Activated CD4-positive, alpha-beta T cell treated with anti-CD3 and anti-CD28 coated beads, Interleukin-2, amount 50 U/mL, for 48 hours (primary cell): ENCODE data around the gene MCM3AP.
"Not testable (repeated sequence)": the region's sequence is repeated elsewhere in the genome, so short reads cannot be mapped to it uniquely, and the experiment has no call there.

Experiments used
- DNase-seq, 2 experiments: peaks; one replicate each; pipeline ENCODE4 v3.0.0-alpha.2; 2020

MCM3AP gene

DNA sequence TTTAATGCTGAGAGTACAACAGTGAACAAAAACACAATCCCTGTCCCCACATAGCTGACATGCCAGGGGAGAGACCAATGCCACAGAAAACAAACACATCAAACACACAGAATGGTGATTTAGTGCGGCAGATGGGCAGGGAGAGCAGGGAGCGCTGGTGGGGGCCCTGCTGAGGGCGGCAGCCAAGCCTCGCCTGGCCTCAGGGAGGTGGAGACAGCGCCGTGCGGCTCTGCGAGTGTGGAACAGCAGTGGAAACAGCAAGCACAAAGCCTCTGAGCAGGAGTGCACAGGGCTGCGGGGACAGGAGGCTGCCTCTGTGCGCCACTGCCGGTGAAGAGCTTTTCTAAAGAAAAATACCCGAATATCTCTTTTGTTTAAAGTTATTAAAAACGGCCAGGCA lies 17.0 kb downstream of the MCM3AP start:
- no peak for DNase-seq

DNA sequence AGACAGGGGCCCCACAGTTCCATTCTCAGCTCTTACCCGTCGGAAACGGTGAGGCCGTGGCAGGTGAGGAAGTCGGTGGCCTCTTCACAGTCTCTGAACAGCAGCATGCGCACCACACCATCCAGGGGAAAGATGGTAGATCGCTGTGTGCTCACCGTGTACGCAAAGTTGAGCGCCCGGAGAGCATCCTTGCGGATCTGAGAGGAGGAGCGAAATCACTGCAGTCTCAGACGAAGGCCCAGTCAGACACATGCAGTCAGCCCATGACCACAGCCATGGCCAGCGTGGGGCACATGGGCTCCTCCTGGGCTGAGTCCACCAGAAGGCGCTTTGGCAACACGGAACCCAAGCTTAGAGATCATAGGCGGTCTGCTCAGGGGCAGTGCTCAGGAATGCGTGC lies 18.5 kb downstream of the MCM3AP start:
- DNase-seq: no peak

DNA sequence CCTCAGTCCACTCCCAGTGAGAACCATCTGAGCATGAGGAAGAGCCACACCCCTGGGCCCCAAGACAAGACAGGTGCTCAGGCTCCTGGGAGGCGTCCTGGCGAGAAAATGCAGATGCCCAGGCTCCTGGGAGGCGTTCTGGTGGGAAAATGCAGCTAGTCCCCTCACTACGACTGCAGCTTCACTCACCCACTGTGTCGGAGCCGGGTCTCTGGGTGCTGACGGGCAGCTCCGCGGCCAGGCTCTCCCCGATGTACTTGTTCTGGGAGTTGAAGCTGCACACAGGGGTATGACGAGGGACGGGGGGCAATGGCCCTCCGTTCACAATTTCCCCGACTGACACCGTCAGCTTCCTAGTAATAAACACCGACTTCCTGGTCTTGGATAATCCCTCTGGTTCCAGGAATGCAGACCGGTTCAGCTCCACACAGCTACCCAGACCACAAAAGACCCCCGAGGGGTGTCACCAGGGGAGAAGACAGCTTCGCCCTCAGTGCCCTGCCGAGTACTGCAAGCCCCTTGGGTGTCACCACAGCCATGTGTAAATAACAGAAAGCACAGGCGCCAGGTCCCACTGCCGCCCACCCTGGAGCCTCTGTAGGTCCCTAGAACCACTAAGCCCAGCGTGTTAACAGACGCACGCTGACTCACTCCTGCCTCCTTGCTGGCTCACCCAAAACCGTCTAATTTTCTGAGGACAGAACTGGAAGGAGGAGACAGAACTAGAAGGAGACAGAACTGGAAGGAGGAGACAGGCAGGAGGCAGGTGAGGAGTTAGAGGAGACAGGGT lies 19.5 kb downstream of the MCM3AP start:
- no peak for DNase-seq

DNA sequence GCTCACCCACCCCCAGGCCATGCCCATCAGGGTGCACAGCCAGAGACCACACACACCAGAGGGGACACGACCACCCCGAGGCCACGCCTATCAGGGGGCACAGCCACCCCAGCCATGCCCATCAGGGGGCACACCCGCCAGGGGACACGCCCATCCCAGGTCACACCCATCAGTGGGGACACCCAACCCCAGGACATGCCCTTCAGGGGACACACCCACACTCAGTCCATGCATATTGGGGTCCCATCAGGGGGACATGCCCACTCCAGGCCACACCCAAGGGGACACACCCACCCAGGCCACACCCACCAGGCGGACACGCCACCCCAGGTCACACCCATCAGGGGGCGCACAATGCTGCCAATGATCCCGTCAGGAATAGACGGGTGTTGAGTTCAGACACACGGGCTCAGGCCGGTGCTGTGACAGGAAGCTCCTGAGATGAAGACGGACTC lies 20.7 kb downstream of the MCM3AP start:
- DNase-seq: peak in 1 of 2 experiments; percentile 20

DNA sequence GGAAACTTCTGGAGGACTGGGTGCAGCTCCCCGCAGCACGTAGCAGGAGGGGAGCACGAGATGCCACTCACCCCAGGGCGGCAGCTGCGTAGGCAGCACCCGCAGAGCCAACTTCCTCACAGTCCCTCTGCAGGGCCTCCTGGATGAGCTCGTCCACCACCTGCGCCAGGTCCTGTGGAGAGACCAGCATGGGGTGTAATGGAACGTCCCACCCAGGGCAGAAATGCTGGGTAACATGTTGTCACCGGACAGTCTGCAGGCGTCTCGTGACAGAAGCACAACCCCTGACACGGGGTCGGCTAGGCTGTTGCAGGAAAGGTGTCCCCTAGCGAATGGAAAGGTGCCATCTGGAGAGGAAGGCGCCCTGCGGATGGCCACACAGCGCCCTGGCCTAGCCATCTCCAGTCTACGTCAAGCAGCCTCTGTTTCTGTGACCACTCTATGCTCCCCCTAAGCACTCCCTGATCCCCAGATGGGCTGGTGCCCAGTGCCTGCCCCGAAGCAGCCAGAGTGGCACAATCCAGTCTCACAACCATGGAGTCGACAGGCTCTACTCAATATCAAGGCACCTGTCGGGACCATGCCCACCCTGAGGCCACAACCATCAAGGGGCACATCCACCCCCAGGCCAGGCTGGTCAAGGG lies 21.2 kb downstream of the MCM3AP start:
- no peak for DNase-seq

DNA sequence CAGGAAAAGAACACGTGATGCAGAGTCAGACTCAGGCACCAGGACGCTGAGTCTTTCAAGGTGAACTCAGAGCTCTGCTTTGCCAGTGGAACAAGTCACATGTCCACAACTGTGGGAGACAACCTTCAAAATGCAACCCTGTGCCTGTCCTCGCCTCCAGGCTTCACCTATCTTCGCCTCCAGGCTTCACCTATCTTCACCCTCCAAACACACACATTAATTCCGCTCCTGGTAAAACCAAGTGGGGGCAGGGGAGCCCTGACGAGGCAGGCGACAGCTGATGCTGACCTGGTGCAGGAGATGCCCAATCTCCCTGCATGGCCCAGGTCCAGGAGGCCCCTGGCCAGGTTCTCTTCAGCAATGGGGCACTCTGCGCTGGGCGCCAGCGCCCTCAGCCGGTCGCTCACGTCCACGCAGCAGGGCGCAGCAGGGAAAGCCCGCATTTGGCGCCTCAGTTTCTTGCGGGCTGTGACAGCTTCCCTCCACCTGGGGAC lies 28.9 kb downstream of the MCM3AP start:
- DNase-seq: no peak

DNA sequence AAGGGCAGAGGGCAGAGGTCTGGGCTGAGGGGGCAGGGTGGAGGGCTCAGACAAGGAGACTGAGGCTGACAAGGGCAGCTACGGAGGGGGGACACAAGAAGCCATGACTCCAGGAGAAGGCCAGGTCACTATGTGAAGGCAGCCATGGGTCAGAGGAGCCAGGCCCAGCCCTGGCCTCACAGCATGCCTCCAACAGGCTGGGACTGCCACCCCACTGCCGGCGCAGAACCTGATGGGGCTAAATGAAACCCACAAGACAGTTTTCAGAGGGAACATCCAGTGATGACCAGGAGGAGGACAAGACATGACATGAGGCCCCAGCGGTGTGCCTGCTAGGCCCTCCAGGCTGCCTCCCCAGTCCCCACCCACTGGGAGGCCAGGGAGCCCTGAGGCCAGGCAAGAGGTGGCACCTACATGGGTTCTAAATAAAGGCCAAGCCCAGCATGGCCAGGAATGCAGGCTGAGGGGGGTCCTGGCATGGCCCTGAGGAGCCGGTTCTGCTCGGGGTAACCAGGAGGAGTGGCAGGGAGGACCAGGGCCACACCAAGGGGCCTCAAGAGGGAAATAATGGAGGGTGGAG lies 29.6 kb downstream of the MCM3AP start:
- DNase-seq: no peak

DNA sequence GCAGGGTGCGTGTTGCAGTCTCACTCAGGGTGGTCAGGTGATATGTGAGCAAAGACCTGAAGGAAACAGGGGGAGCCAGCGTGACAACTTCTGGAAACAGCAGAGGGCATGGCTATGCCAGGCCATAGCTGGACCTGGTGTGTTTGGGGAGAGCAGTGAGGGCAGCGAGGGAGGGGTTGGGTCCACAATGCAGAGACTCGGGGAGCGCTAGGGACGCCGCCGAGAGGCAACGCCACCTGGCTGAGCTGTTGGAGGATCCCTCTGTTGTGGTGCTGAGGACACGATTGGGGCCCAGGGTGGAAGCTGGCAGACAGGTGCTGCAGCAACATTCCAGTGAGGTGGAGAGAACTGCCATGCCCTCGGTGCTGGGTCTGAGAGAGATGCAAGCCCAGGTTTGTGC lies 30.2 kb downstream of the MCM3AP start:
- no peak for DNase-seq

DNA sequence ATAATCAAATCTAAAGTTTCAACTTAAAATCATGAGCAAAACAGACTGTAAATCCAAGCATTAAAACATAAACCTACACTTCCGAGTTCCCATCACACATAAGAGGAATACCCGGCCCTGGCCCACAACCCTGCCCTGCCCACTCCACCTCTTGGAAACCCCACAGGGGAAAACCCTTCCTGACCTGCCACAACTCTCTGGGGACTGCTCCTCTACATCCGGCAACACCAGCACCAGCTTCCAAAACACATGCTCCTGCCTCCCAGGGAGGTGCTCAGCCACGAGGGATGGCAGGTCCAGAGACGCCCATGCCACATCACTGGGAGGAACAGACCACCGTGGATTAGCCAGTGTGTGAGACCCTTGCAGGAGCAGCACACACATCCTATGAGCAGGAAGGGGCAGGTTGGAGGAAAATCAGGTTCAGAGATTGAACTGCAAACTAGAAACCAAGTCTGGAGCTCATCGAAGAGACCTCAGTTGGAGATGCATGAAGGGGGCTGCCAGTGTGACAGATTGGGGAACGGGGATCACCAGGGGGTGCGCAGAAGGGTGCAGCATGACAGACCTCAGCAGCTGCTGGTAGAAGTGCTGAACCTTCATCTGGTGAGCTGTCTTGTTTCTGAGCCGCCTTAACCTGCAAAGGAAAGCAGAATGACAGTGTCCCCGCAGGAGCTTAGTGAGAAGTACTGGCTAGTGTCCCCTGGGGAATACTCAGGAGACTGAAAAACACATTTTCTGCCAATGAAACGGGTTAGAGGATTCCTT lies 31.0 kb downstream of the MCM3AP start:
- DNase-seq: no peak

DNA sequence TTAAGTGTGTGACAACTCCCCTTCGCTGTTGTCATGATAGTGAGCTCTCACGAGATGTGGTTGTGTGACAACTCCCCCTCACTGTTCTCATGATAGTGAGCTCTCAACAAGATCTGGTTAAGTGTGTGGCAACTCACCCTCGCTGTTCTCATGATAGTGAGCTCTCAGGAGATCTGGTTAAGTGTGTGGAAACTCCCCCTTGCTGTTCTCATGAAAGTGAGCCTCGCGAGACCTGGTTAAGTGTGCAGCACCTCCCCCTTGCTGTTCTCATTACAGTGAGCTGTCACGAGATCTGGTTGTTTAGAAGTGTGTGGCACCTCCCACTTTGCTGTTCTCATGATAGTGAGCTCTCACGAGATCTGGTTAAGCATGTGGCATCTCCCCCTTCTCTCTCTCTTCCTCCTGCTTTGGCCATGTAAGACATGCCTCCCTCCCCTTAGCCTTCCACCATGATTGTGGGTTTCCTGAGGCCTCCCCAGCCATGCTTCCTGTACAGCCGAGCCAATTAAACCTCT lies 31.7 kb downstream of the MCM3AP start:
- DNase-seq: peak; percentile 24 to 45

DNA sequence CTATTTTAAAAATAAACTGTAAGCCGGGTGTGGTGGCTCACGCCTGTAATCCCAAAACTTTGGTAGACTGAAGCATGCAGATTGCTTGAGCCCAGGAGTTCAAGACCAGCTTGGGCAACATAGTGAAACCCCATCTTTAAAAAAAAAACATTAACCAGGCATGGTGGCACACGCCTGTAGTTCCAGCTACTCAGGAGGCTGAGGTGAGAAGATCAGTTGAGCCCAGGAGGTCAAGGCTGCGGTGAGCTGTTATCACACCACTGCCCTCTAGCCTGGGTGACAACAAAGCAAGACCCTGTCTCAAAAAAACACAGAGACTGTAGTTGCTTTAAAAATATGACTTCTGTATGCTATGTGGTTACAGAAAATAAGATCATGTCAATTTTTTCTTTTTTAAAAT lies 32.6 kb downstream of the MCM3AP start:
- DNase-seq: no peak

DNA sequence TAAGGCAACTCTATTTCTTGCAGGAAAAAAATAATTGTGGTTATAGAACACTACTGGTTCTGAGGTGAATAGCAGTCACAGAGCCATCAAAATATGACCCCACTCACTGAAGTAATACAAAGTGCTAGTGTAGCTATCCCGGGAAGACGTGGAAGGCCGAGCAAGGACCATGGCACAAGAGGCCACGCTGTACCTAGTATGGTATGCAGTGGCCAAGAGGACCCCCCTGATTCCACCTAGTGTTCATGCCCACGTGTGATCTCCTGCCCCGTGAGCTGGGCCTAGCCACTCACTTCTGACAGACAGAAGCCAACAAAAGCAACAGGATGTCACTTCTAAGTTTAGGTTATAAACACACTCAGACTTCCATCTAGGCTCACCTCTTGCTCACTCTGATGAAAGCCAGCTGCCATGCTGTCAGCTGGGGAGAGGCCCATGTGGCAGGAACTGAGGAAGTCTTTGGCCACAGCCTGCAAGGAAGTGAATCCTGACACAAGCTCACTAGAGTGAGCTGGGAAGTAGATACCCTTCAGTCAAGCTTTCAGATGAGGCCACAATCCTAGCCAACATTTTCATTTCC lies 35.2 kb downstream of the MCM3AP start:
- DNase-seq: no peak

DNA sequence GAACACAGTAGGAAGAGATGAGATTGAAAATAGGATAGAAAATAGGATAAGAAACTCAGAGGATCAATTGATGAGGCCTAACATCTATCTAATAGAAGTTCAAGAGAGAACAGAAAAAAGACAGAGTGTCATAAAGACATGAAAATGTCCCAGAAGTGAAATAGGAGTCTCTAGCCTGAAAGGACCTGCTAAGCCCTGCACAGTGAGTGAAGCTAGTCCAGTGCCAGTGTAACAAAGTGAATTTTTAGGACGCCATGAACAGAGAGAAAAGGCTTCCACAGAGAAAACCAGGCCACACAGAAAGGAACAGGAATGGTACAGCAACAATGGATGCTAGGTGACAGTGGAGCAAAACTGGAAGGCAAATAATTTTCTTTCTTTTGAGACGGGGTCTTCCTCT lies 36.6 kb downstream of the MCM3AP start:
- DNase-seq: no peak

DNA sequence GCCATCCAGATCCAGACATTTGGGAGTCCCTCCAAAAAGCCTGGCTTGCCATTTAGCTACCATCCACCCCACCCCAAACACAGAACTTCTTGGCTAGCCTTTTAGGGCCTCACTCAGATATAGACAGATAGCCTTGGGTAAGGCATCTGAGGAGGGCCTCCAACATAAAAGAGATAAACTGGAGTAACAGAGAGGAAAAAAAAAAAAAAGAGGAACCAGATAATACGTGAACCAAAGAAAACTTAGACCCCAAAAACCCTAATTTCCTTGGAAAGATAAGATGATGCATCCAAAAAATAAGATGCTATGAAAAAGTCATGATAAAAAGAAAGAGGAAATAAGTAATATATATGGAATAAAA lies 37.0 kb downstream of the MCM3AP start:
- DNase-seq: no peak

DNA sequence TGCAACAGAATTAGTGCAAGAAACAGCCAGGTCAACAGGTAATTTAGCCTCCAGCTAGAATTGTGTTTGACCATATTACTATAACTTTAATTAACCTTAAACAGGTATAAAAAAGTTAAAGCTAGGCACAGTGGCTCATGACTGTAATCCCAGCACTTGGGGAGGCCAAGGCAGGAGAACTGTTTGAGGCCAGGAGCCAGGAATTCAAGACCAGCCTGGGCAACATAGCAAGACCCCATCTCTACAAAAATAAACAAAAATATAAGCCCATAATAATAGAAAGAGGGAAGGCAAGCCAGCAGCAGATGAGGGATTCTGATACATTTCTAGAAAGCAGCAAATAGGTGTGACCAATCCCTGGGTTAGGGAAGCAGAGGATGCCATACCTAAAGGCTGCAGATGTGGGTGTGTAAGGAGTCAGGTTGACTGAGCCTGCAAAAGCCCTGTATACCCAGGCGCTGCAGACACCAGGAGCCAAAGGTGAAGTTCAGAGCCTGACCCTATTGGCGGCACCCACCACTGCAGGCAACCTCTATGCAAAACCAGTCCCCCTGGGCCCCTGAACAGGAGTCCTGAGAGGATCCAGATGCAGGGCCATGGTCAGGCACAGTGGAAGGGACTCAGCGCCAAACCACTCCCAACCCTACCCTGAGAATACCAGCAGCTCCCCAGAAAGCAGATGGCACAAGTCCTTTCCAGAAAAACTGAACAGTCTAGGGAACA lies 37.6 kb downstream of the MCM3AP start:
- no peak for DNase-seq

DNA sequence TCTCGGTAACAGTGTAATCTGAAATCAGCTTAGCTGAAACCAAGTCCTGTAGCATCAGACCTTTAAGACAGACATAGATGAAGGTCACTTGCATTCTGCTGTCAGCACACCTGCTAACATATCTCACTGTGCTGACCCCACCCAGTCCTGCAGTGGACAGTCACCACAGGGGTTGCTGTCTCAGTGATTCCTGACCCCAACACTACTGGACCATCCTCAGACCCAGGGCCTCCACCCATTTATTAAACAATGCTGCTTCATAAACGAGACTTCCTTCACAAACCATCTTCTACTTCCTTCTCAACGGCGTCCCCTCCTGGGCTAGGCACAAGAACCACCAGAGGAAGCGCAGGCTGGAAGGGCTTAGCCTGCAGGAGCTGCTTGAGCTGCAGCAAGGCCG lies 39.1 kb downstream of the MCM3AP start:
- DNase-seq: no peak

DNA sequence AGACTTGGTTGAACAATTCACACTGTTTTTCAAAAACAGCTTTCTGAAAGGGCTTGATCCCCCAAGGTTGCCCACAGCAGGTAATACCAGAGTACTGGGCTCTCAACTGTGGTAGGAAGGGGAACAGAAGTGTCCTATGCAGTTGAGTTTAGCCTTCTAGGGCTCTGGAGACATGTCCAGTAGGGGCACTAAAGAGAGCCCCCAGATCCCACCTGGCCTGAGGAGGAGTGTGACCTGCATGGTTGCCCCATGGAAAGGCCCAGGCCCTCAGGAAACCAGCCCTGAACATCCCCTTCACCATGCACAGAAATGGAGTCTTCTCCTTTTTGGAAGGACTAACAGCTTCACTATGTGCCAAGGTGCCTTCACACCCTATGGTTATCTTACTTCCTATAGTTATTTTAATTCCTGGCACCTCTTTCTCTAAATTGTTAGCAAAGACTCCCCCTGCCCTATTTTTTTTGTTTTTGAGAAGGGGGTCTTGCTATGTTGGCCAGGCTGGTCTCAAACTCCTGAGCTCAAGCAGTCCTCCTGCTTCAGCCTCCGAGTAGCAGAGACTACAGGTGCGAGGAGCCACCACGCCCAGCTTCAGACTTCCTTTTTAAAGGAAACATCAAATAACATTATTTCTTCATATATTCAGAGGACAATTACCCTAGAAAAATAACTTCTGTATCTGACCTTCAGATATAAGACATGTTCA lies 40.0 kb downstream of the MCM3AP start:
- DNase-seq: no peak

DNA sequence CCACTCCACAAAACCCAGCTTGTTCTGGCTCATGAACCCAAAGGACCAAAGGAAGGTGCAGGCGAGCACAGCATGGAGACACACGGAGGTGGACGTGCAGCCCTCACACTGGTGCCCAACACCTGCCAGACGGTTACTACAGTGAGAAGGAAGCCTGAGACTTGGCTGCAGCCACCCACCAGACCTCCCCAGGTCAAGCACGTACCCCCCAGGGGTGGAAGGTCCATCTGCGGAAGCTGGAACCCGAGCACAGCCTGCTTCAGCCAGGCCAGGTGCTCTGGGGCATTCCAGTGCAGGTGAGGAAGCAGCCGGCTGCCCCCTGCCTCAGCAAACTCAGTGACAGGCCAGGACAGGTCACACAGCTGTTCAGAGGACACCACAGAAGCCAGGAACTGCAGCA lies 40.8 kb downstream of the MCM3AP start:
- no peak for DNase-seq

DNA sequence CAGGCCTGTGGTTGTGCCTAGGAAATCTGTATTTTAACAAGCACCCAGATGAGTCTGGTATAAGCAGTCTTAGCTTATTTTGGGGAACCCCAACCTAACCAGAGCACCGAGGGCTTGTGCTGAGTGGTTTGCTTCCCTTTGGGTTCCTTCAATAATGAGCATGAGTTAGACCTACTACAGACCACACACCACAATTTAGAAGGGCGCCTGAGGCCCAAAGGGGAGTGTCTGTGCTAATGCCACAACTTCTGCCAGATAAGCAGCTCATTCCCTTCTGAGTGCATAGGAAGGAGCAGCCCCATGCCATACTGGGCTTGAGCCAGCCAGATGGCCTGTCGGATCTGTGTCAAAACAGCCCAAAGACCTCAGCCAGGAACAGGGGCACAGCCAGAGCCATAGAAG lies 41.5 kb downstream of the MCM3AP start:
- DNase-seq: no peak

DNA sequence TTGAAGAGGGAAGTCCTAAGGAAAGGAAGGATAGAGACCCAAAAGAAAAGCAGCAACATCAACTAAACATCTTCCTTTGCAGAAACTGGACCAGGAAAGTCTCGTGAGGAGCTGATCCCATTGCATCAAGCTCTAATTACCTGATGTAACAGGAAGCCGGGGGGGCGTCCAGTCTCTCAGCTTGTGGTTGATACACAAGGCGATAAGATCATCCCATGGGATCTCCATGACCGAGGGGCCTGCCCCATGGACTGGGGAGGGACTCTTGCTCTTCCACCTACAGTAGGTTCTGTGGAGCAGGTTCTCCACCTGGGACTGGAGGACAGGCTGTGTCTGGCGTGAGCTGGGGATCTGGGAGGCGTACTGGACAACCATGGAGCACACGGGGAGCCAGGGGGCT lies 42.1 kb downstream of the MCM3AP start:
- no peak for DNase-seq

DNA sequence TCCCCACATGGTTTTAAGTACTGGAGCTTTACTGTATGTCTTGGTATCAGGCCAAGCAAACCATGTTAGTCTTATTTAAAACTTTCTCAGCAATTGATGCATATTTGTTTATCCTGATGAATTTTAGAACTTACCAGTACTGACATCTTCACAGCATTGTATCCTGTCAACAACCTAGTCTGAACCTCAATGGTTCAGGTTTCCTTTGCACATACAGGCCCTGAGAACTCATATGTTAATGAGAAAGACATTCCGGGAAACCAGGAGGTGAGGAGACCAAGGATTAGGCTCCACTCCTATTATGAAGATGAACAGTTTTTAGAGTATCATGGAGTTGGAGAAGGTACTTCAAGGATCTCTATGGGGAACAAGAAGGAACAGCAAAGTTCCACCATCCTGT lies 43.8 kb downstream of the MCM3AP start:
- DNase-seq: not testable (repeated sequence)
